HepG2 (cell line): ENCODE data around the gene CCDC170. TPM values are rescaled to one million over a fixed set of nuclear protein-coding genes. Genes with fewer than 3 reads are reported as not detected.
"Not testable (repeated sequence)": the region's sequence is repeated elsewhere in the genome, so short reads cannot be mapped to it uniquely, and the experiment has no call there.

Experiments
- ATAC-seq: fragments of 200-7000 bp; cut with Tn5 transposase; 3 replicates; pipeline ENCODE4 v1.9.1; 2020; ENCODE audit warnings: mild to moderate bottlenecking, moderate library complexity
- BruUV-seq: library from RNA; stranded (reverse); fragments of 400-500 nt; replicated peaks from 2 replicates; lab custom pipeline; 2021; lab: Mats Ljungman, UMichigan
- CTCF ChIA-PET: fragments of 300-600 bp; formaldehyde crosslinking; extraction: SDS; loops from one replicate; lab custom pipeline; 2021; ENCODE audit warnings: low total read pairs, inconsistent platforms, low intra/inter-chr PET ratio; lab: Yijun Ruan, JAX
- POLR2A ChIA-PET: fragments of 350-600 bp; sonication (Branson Sonifier 250); formaldehyde crosslinking; loops from one replicate; lab custom pipeline; 2020; ENCODE audit warnings: antibody characterized with exemption, inconsistent platforms; lab: Yijun Ruan, JAX
- DNase-seq: peaks from one replicate; pipeline ENCODE4 v3.0.0-alpha.2; 2015; ENCODE audit warnings: low spot score
- FAIRE-seq: peaks from 3 replicates; lab custom pipeline; 2011; peaks lifted over from hg19 to GRCh38; lab: Jason Lieb, UNC
- H2AFZ ChIP-seq: one replicate; pipeline ENCODE4 v1.6.1; 2011; ENCODE audit warnings: low read length, inconsistent platforms
- H3K27ac ChIP-seq: fragments of 300-600 bp; 3 replicates; pipeline ENCODE4 v1.8.0; 2011; ENCODE audit warnings: mixed run types, mild to moderate bottlenecking, mixed read lengths, low read length, inconsistent platforms; ENCODE audit not compliant: insufficient read depth; ENCODE audit errors: extremely low read length
- H3K27me3 ChIP-seq, 2 experiments: fragments of 200-600 bp in 1 of 2; 2 replicates in 1 of 2; 3 replicates in 1 of 2; pipeline versions ENCODE4 v1.6.0 to v1.8.0; 2011; ENCODE audit warnings: low read length in 2 of 2, mild to moderate bottlenecking in 2 of 2, moderate library complexity in 2 of 2, inconsistent platforms in 1 of 2; ENCODE audit not compliant: insufficient read depth in 2 of 2, control insufficient read depth in 1 of 2
- H3K36me3 ChIP-seq, 2 experiments: fragments of 200-600 bp in 1 of 2; replicated peaks in 1 of 2; 2 replicates in 1 of 2; 3 replicates in 1 of 2; pipeline versions ENCODE4 v1.5.1 to v1.8.0; 2011; ENCODE audit warnings: low read length in 2 of 2, inconsistent platforms in 1 of 2; ENCODE audit not compliant: insufficient read depth in 2 of 2, control insufficient read depth in 1 of 2
- H3K4me1 ChIP-seq: 2 replicates; pipeline ENCODE4 v1.5.1; 2012; ENCODE audit warnings: low read length, inconsistent platforms; ENCODE audit not compliant: insufficient read depth
- H3K4me2 ChIP-seq: 2 replicates; pipeline ENCODE4 v1.6.0; 2011; ENCODE audit warnings: low read depth, low read length, inconsistent platforms
- H3K4me3 ChIP-seq, 3 experiments: fragments of 200-600 bp in 1 of 3; sonication (generic), shearing (Covaris generic) in 1 of 3; replicated peaks in 1 of 3; 2 replicates each; pipeline ENCODE4 v1.5.1; 2011 to 2016; ENCODE audit warnings: low read length in 3 of 3, inconsistent platforms in 2 of 3, low read depth in 2 of 3, mild to moderate bottlenecking in 2 of 3, control low read depth in 1 of 3, mixed read lengths in 1 of 3; ENCODE audit not compliant: insufficient read depth in 1 of 3
- H3K79me2 ChIP-seq: one replicate; pipeline ENCODE4 v1.6.1; 2011; ENCODE audit warnings: low read length, inconsistent platforms; ENCODE audit not compliant: insufficient read depth
- H3K9ac ChIP-seq: 2 replicates; pipeline ENCODE4 v1.6.0; 2011; ENCODE audit warnings: mild to moderate bottlenecking, low read depth, low read length, inconsistent platforms; ENCODE audit not compliant: insufficient read depth
- H3K9me3 ChIP-seq: 2 replicates; pipeline ENCODE4 v1.5.1; 2012; ENCODE audit warnings: mild to moderate bottlenecking, low read length
- H4K20me1 ChIP-seq: 2 replicates; pipeline ENCODE4 v1.6.0; 2011; ENCODE audit warnings: inconsistent platforms, mild to moderate bottlenecking, low read length, moderate library complexity; ENCODE audit not compliant: insufficient read depth
- ARNT ChIP-seq: fragments of 450-650 bp; IDR thresholded peaks from 2 replicates; pipeline ENCODE4 v1.6.1; 2017
- DNMT1 ChIP-seq: sonication (generic); formaldehyde crosslinking; IDR thresholded peaks from 2 replicates; pipeline ENCODE4 v1.5.1; 2020; ENCODE audit warnings: mild to moderate bottlenecking, missing genetic modification reagents
- HIC2 ChIP-seq: sonication (generic); formaldehyde crosslinking; IDR thresholded peaks from 2 replicates; pipeline ENCODE4 v1.9.0; 2022; ENCODE audit warnings: low read depth, missing genetic modification reagents
- HOXA3 ChIP-seq: sonication (generic); formaldehyde crosslinking; IDR thresholded peaks from 2 replicates; pipeline ENCODE4 v1.5.0; 2020; ENCODE audit warnings: missing genetic modification reagents
- SALL2 ChIP-seq: sonication (generic); formaldehyde crosslinking; IDR thresholded peaks from 2 replicates; pipeline ENCODE4 v1.8.1; 2023; ENCODE audit warnings: mild to moderate bottlenecking, missing genetic modification reagents, inconsistent platforms
- SCMH1 ChIP-seq: sonication (generic); formaldehyde crosslinking; IDR thresholded peaks from 2 replicates; pipeline ENCODE4 v1.9.0; 2021; ENCODE audit warnings: missing genetic modification reagents, mild to moderate bottlenecking, borderline replicate concordance
- SPEN ChIP-seq: sonication (generic); formaldehyde crosslinking; IDR thresholded peaks from 2 replicates; pipeline ENCODE4 v1.5.1; 2020; ENCODE audit warnings: low read depth, mild to moderate bottlenecking, missing genetic modification reagents
- XBP1 ChIP-seq: sonication (generic); formaldehyde crosslinking; IDR thresholded peaks from 2 replicates; pipeline ENCODE4 v1.5.0; 2020; ENCODE audit warnings: missing genetic modification reagents
- ZKSCAN5 ChIP-seq: sonication (generic); formaldehyde crosslinking; IDR thresholded peaks from 2 replicates; pipeline ENCODE4 v1.5.1; 2020; ENCODE audit warnings: mild to moderate bottlenecking, missing genetic modification reagents
- ZNF543 ChIP-seq: sonication (generic); formaldehyde crosslinking; IDR thresholded peaks from 2 replicates; pipeline ENCODE4 v1.4.0; 2020; ENCODE audit warnings: mild to moderate bottlenecking, missing genetic modification reagents
- ZNF558 ChIP-seq: sonication (generic); formaldehyde crosslinking; IDR thresholded peaks from 2 replicates; pipeline ENCODE4 v1.9.0; 2022; ENCODE audit warnings: mild to moderate bottlenecking, missing genetic modification reagents, borderline replicate concordance
- WGBS: methylation state at CpG from one replicate; pipeline ENCODE4 v1.1.6; 2017; ENCODE audit warnings: low lambda C conversion rate; 5-methylcytosine and 5-hydroxymethylcytosine counted together
- in situ Hi-C: cut with HindIII; loops from 2 replicates; pipeline ENCODE4 v1.10.0; 2017; ENCODE audit warnings: low pct_unique_long_range_greater_than_20kb; ENCODE audit not compliant: extremely low pct_ligation_motif_present
- intact Hi-C: fragments of 100-400 bp; cut with micrococcal nuclease; formaldehyde crosslinking; loops from one replicate; pipeline ENCODE4 v1.10.0; 2022; ENCODE audit not compliant: unreplicated experiment
- polyA plus RNA-seq, 8 experiments: library from polyadenylated mRNA; depleted of rRNA in 3 of 8; stranded (reverse) in 7 of 8; unstranded in 1 of 8; fragments of >200 nt; fragmentation: Illumina TruSeq in 4 of 8; extraction: Trizol in 4 of 8; gene quantifications; 2 replicates each; pipeline versions ENCODE4 v1.2.1 to v1.2.3, GENCODE V29; 2011 to 2016; ENCODE audit warnings: low read depth in 4 of 8, missing spikeins in 1 of 8, mixed read lengths in 1 of 8; ENCODE audit not compliant: insufficient read depth in 1 of 8
- total RNA-seq, 5 experiments: library from RNA; depleted of rRNA; stranded (reverse); fragments of >200 nt; fragmentation: Illumina TruSeq; extraction: Trizol; gene quantifications; 2 replicates each; pipeline ENCODE4 v1.2.3, GENCODE V29; 2016; ENCODE audit warnings: low read depth in 1 of 5
- TF ChIP-seq, protein P1 (sequence below): sonication (generic); formaldehyde crosslinking; IDR thresholded peaks from 2 replicates; pipeline ENCODE4 v1.8.0; 2022; ENCODE audit warnings: mild to moderate bottlenecking, missing genetic modification reagents, borderline replicate concordance

Gene CCDC170
- total and polyA plus RNA-seq, 2 of the 13 experiments (the other 11 are each of a cell fraction or from before 2014, with no cell fraction given): 0.90 to 5.1 TPM

- Histone ChIP-seq H3K36me3 (no peaks in the 10 kb centered on the region), H3K9ac (no peak overlapping the region), H3K27ac (no peak overlapping the region), H3K4me1 (no peaks in the 10 kb centered on the region), H3K79me2 (no peaks in the 10 kb centered on the region), H3K9me3 (peaks cover 7% of the 10 kb centered on the region), H3K4me3 (no peak overlapping the region), H3K27me3 (no peaks in the 10 kb centered on the region), H2AFZ (no peak overlapping the region), H4K20me1 (no peaks in the 10 kb centered on the region), H3K4me2 (no peak overlapping the region)
- FAIRE-seq (no peak), ATAC-seq (no peak), DNase-seq (no peak)
- ChIA-PET CTCF (no interaction called here), POLR2A (no interaction called here)
- 91% methylated on average over 1 of the region's 1 CpG for WGBS
- no peak for TF ChIP-seq ARNT
- TF ChIP-seq, protein P1, sequence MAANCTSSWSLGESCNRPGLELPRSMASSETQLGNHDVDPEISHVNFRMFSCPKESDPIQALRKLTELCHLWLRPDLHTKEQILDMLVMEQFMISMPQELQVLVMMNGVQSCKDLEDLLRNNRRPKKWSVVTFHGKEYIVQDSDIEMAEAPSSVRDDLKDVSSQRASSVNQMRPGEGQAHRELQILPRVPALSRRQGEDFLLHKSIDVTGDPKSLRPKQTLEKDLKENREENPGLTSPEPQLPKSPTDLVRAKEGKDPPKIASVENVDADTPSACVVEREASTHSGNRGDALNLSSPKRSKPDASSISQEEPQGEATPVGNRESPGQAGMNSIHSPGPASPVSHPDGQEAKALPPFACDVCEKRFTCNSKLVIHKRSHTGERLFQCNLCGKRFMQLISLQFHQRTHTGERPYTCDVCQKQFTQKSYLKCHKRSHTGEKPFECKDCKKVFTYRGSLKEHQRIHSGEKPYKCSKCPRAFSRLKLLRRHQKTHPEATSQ: no peak
- no peak for TF ChIP-seq HOXA3 (CRISPR knock-in tag)
- no peak for TF ChIP-seq DNMT1 (CRISPR knock-in tag)
- no peak for TF ChIP-seq XBP1
- no peak for TF ChIP-seq SPEN (CRISPR knock-in tag)
- TF ChIP-seq ZKSCAN5 (CRISPR knock-in tag): no peak
- TF ChIP-seq SCMH1: no peak
- no peak for TF ChIP-seq SALL2 (CRISPR knock-in tag)
- TF ChIP-seq ZNF558: no peak
- no peak for TF ChIP-seq HIC2 (CRISPR knock-in tag)
- TF ChIP-seq ZNF543 (CRISPR knock-in tag): no peak
- in situ Hi-C loops: no loop called here
- intact Hi-C loops: no loop called here
- no TSS peak for BruUV-seq
Measured at GRCh38 chr6:151544453-151544852, 50.6 kb downstream of the CCDC170 start.

DNA sequence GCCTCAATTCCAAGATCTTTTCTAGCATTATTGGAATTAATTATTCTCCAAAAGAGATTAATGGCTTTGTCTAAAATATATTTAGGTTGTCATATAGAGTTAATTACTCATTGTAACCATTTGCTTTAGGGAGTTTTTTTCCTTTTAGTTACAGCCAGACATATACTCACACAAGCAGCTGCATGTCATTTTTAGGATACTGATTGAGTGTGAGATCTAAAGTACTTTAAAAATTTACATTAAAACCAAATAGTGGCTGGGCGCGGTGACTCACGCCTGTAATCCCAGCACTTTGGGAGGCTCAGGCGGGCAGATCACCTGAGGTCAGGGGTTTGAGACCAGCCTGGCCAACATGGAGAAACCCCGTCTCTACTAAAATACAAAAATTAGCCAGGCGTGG lies 51.1 kb downstream of the CCDC170 start:
- H3K4me1 ChIP-seq, FAIRE-seq, DNase-seq, H3K79me2 ChIP-seq, in situ Hi-C loops, POLR2A ChIA-PET, H3K9me3 ChIP-seq, H4K20me1 ChIP-seq, H3K27me3 ChIP-seq, CTCF ChIA-PET, H3K4me3 ChIP-seq, intact Hi-C loops, H3K27ac ChIP-seq, H3K9ac ChIP-seq, H2AFZ ChIP-seq, BruUV-seq, ATAC-seq, H3K36me3 ChIP-seq, H3K4me2 ChIP-seq: not testable (repeated sequence)
- 93% methylated on average over 6 of the region's 6 CpGs for WGBS
